Kidney (tissue), 14 donors: ENCODE data around the gene CLK2. TPM values are rescaled to one million over a fixed set of nuclear protein-coding genes. Genes with fewer than 3 reads are reported as not detected.

Source experiments
- DNase-seq, 5 donors: peaks; one replicate each; pipeline ENCODE4 v3.0.0-alpha.2; 2013 to 2020
- FAIRE-seq: peaks from 2 replicates; lab custom pipeline; 2012; peaks lifted over from hg19 to GRCh38; lab: Jason Lieb, UNC
- H3K27ac ChIP-seq, 2 donors: one replicate each; pipeline ENCODE4 v1.7.0; 2013; ENCODE audit warnings: low read depth in 2 of 2, low read length in 2 of 2, inconsistent platforms in 1 of 2
- H3K27me3 ChIP-seq: one replicate; pipeline ENCODE4 v1.7.1; 2013; ENCODE audit warnings: low read length, inconsistent platforms; ENCODE audit not compliant: control insufficient read depth, insufficient read depth
- H3K36me3 ChIP-seq, 3 donors: one replicate each; pipeline versions ENCODE4 v1.7.0 to v1.7.1; 2013; ENCODE audit warnings: low read length in 3 of 3, control low read depth in 1 of 3, inconsistent platforms in 1 of 3; ENCODE audit not compliant: insufficient read depth in 3 of 3, control insufficient read depth in 2 of 3
- H3K4me1 ChIP-seq, 3 donors: one replicate each; pipeline versions ENCODE4 v1.7.0 to v1.7.1; 2013; ENCODE audit warnings: low read length in 3 of 3, inconsistent platforms in 1 of 3, low read depth in 1 of 3; ENCODE audit not compliant: control insufficient read depth in 2 of 3, insufficient read depth in 2 of 3
- H3K4me3 ChIP-seq, 3 donors: one replicate each; pipeline versions ENCODE4 v1.7.0 to v1.8.1; 2013; ENCODE audit warnings: low read length in 3 of 3, control low read depth in 1 of 3, inconsistent platforms in 1 of 3
- H3K9ac ChIP-seq, 3 donors: one replicate each; pipeline versions ENCODE4 v1.7.0 to v1.7.1; 2013; ENCODE audit warnings: low read length in 3 of 3, control low read depth in 1 of 3, inconsistent platforms in 1 of 3
- H3K9me3 ChIP-seq, 3 donors: one replicate each; pipeline versions ENCODE4 v1.7.0 to v1.7.1; 2013; ENCODE audit warnings: low read length in 3 of 3, control low read depth in 1 of 3, inconsistent platforms in 1 of 3; ENCODE audit not compliant: control insufficient read depth in 2 of 3, insufficient read depth in 1 of 3
- intact Hi-C: fragments of 100-400 bp; cut with DNase I; formaldehyde crosslinking; loops from one replicate; pipeline ENCODE4 v1.11.1; 2022
- polyA plus RNA-seq: library from polyadenylated mRNA; stranded (reverse); fragments of 350-450 nt; fragmentation: Illumina TruSeq; extraction: RNeasy Lipid Tissue Mini Kit (QIAGEN cat#74804); gene quantifications from one replicate; pipeline ENCODE4 v1.2.3, GENCODE V29; 2014; ENCODE audit warnings: low read depth, low replicate concordance; ENCODE audit not compliant: insufficient read depth
- total RNA-seq: library from RNA; stranded (reverse); fragmentation: NEBNext Ultra II Directional; extraction: Animal tissue kit (Norgen Biotek cat#: 25700); gene quantifications from one replicate; pipeline ENCODE4 v1.2.1, GENCODE V29; 2021
- TF ChIP-seq, protein P1 (sequence below): IDR thresholded peaks from 3 replicates; pipeline ENCODE4 v1.5.1; 2012; ENCODE audit warnings: mild to moderate bottlenecking, moderate library complexity, borderline replicate concordance; ENCODE audit not compliant: insufficient read depth; ENCODE audit errors: extremely low read depth
- donor health status: control.
- donor health status: control.
- donor health status: control.
- donor health status: control.
- donor health status: control.
- donor health status: DM: yes; HTN: yes; CAD: no.
- donor health status: Normal renal cell carcinoma (clear cell type).

CLK2 gene
- total and polyA plus RNA-seq, 2 donors from 2014 or later = 28.9 to 59.7 TPM

DNA sequence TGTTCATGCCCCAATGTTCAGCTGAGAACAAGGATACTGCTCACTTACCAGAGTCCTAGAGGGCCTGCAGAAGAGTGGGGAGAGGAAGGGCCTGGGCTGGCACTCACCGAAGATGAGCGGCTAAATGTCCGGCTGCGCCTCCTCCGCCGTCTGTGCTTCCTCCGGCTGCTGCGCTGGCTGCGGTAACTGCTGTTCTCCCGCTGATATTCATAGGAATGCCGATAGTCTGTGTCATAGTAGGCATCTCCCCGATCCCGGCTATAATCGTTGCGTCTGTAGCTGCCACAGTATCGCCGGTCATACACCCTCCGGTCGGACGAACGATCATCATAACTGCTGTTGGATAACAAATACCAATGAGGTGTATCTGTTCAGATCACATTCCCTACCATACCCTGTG, 3.9 kb downstream of the CLK2 start:
- Histone ChIP-seq H3K9me3 (no peaks in the 10 kb centered on the region), H3K36me3 (peaks cover 8 to 56% (median 40%) of the 10 kb centered on the region in 3 donors), H3K27me3 (no peaks in the 10 kb centered on the region), H3K4me3 (no peak overlapping the region), H3K4me1 (peaks cover 0 to 6% (median 4%) of the 10 kb centered on the region in 3 donors), H3K9ac (no peak overlapping the region), H3K27ac (no peak overlapping the region)
- DNase-seq (peak in 1 of 5 donors; percentile 52), FAIRE-seq (no peak)
- TF ChIP-seq, protein P1, sequence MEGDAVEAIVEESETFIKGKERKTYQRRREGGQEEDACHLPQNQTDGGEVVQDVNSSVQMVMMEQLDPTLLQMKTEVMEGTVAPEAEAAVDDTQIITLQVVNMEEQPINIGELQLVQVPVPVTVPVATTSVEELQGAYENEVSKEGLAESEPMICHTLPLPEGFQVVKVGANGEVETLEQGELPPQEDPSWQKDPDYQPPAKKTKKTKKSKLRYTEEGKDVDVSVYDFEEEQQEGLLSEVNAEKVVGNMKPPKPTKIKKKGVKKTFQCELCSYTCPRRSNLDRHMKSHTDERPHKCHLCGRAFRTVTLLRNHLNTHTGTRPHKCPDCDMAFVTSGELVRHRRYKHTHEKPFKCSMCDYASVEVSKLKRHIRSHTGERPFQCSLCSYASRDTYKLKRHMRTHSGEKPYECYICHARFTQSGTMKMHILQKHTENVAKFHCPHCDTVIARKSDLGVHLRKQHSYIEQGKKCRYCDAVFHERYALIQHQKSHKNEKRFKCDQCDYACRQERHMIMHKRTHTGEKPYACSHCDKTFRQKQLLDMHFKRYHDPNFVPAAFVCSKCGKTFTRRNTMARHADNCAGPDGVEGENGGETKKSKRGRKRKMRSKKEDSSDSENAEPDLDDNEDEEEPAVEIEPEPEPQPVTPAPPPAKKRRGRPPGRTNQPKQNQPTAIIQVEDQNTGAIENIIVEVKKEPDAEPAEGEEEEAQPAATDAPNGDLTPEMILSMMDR = no peak
- intact Hi-C loops = no loop called here

DNA sequence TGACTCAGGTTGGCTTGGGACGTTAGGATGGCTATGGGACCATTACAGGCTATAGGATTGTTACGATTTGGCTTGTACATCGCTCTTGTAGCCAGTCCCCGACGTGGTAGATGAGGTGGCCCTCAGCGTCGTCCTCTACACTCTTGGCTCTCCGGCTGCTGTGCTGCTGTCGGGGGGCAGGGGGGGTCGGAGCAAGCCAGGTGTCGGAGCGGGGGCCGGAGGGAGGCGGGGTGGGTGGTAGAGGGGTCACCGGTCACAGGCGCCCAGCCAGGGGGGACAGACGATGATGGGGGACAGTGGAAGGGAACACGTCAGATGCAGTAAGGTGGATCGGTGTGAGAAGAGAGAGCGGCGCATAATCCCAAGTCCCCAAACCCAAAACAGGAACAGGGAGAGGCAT, 4.7 kb downstream of the CLK2 start:
- no peak overlapping the region for H3K27ac ChIP-seq
- H3K9me3 ChIP-seq = no peaks in the 10 kb centered on the region
- TF ChIP-seq, protein P1 = no peak
- H3K9ac ChIP-seq = no peak overlapping the region
- DNase-seq = peak in 1 of 5 donors; percentile 66
- H3K4me3 ChIP-seq = no peak overlapping the region
- H3K36me3 ChIP-seq = peaks cover 8 to 60% (median 46%) of the 10 kb centered on the region in 3 donors
- H3K27me3 ChIP-seq = no peaks in the 10 kb centered on the region
- intact Hi-C loops = no loop called here
- H3K4me1 ChIP-seq = peaks cover 0 to 6% (median 4%) of the 10 kb centered on the region in 3 donors
- FAIRE-seq = no peak

DNA sequence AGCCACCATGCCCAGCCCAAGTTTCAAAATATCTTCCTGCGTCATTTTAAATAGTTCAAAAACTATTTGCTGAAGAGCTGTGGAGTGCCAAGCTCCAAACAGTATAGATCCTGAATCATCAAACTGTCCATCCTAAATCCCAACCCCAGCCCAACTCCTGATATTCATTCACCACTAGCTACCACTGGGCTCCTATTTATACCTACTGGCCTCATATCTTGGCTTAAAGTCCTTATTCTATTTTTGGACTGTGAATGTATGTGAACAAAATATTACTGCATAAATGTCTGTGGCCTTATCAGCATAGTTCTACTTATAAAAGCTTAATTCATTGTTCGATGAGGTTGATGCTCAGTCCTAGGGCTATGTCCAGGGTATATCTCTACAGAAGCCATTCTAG, 5.9 kb downstream of the CLK2 start:
- FAIRE-seq = no peak
- Histone ChIP-seq H3K36me3 (peaks cover 8 to 68% (median 47%) of the 10 kb centered on the region in 3 donors), H3K4me3 (no peak overlapping the region), H3K9me3 (no peaks in the 10 kb centered on the region), H3K9ac (no peak overlapping the region), H3K27me3 (no peaks in the 10 kb centered on the region), H3K4me1 (peaks cover 0 to 7% (median 3%) of the 10 kb centered on the region in 3 donors), H3K27ac (no peak overlapping the region)
- TF ChIP-seq, protein P1 = no peak
- no peak for DNase-seq
- intact Hi-C loops = no loop called here

DNA sequence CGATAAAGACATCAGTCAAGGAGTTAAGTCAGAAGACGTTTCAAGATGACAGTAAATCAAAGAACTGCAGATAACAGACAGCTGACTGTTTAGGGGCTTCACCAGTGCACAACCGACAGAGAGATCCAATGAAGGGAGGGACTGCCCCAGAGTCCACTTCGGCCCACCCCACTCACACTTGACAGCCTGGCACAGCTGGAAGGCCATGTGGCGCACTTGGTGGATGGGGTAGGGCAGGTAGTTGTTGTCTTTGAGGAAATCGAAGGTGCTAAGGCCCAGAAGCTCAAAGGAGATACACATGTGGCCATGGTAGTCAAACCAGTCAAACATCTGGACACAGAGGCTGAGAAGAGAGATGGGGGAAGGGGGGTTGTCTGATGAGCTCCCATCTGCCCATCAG, 6.8 kb downstream of the CLK2 start:
- Histone ChIP-seq H3K9me3 (no peaks in the 10 kb centered on the region), H3K9ac (no peak overlapping the region), H3K4me3 (no peak overlapping the region), H3K4me1 (peaks cover 0 to 6% (median 3%) of the 10 kb centered on the region in 3 donors), H3K36me3 (peaks cover 8 to 68% (median 47%) of the 10 kb centered on the region in 3 donors), H3K27ac (no peak overlapping the region), H3K27me3 (no peaks in the 10 kb centered on the region)
- peak in 1 of 5 donors; percentile 46 for DNase-seq
- intact Hi-C loops = no loop called here
- TF ChIP-seq, protein P1 = no peak
- FAIRE-seq = no peak
